ENCODE results near the gene PAPPA.

- TF ChIP-seq POLR2AphosphoS5 (IDR thresholded peaks at IDR 0.05; ENCODE audit: low read depth, low read length) (no peak), POLR2A (IDR thresholded peaks at IDR 0.05; ENCODE audit: low read depth, low read length) (no peak)
Measured at GRCh38 chr9:116372081-116372673, 218.6 kb downstream of the PAPPA start.
